Measurements from ENCODE around the gene MVD. TPM values are rescaled to one million over a fixed set of nuclear protein-coding genes. Genes with fewer than 3 reads are reported as not detected.

Gene MVD
- total and polyA plus RNA-seq, 2 of the 13 experiments (the other 11 are each of a cell fraction or from before 2014, with no cell fraction given), result 28.1 to 187 TPM

GRCh38 chr16:88687254-88687576 is 24.3 kb upstream of the MVD start (continued):
- TF ChIP-seq, protein P1, sequence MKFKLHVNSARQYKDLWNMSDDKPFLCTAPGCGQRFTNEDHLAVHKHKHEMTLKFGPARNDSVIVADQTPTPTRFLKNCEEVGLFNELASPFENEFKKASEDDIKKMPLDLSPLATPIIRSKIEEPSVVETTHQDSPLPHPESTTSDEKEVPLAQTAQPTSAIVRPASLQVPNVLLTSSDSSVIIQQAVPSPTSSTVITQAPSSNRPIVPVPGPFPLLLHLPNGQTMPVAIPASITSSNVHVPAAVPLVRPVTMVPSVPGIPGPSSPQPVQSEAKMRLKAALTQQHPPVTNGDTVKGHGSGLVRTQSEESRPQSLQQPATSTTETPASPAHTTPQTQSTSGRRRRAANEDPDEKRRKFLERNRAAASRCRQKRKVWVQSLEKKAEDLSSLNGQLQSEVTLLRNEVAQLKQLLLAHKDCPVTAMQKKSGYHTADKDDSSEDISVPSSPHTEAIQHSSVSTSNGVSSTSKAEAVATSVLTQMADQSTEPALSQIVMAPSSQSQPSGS (CRISPR knock-in tag; IDR thresholded peaks at IDR 0.05), result no peak
- no peak for TF ChIP-seq ZNF512 (CRISPR knock-in tag; IDR thresholded peaks at IDR 0.05)
- 0 out of 2 replicates have a peak, but pooled peaks have one; percentile 30 for TF ChIP-seq SP5 (CRISPR knock-in tag; IDR thresholded peaks at IDR 0.05; ENCODE audit: borderline replicate concordance, low read depth)

DNA sequence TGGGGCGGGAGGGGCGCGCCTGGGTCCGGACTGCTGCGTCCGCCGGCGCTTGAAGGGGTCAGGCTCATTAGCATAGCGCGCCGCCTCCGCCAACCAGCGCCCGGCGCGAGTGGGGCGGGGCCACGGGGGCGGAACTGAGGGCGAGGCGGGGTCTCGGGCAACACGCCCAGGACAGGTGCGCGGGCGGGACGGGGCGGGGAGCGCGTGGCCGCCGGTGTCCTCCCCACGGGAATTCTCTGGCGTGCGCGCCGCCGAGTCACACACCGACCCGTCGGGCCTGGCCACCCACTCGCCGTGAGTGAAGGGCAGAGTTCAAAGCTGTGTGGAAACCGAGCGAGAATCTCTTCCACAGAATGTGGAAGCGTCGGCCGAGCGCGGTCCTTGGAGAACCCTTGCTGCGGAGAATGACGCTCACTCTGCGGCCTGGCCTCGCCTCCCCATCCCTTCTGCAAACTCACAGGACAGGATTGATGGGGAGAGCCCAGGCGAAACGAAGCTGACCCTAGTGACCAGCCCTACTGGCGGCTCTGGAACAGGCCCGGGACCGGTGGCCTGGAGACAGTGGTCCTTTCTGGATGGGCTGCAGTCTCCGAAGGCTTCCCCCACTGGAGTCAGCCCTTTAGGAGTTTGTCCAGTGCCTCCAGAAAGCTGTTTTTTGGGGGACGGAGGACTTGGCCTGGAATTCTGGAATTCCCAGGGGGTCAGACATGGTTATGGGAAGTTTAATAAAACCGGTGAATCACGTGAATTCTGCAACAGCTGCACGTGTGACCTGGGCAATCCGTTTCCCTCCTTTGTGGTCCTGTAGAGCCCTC is 23.8 kb upstream of the MVD start, which contains the start of gene SNAI3:
Gene SNAI3 (minus strand): TSS at position 69 of the 815 bp plus-strand sequence. CDS start 101 bp downstream, outside the sequence.
- in situ Hi-C loops (cut with HindIII; ENCODE audit: extremely low pct_ligation_motif_present, low pct_unique_long_range_greater_than_20kb) (no loop called here), intact Hi-C loops (cut with micrococcal nuclease; ENCODE audit: unreplicated experiment) (no loop called here)
- H3K79me2 ChIP-seq (ENCODE audit: insufficient read depth, low read length), result no peaks in the 10 kb centered on the region
- peak within 1 kb of the TSS; percentile 52 to 76 (median 69) for H3K4me3 ChIP-seq (replicated peaks in 1 of 3; ENCODE audit: insufficient read depth in 1 of 3, low read depth in 2 of 3, low read length in 3 of 3)
- no peaks in the 10 kb centered on the region for H3K36me3 ChIP-seq (replicated peaks in 1 of 2; ENCODE audit: control insufficient read depth in 1 of 2, insufficient read depth in 2 of 2, low read length in 2 of 2)
- no peak within 1 kb of the TSS for H2AFZ ChIP-seq (ENCODE audit: low read length)
- no TSS peak for BruUV-seq (replicated peaks)
- H3K27ac ChIP-seq (ENCODE audit: extremely low read length, insufficient read depth, low read length), result no peak within 1 kb of the TSS
- ATAC-seq (peak; percentile 85), DNase-seq (ENCODE audit: low spot score) (peak; percentile 76), FAIRE-seq (no peak)
- 1% methylated on average over 16 of the region's 65 CpGs for whole genome bisulfite sequencing (ENCODE audit: low lambda C conversion rate)
- peaks cover 23 to 82% of the 10 kb centered on the region in 2 experiments for H3K27me3 ChIP-seq (ENCODE audit: control insufficient read depth in 1 of 2, insufficient read depth in 2 of 2, low read length in 2 of 2)
- peaks cover 48% of the 10 kb centered on the region for H3K4me1 ChIP-seq (ENCODE audit: insufficient read depth, low read length)
- peak within 1 kb of the TSS; percentile 8; the same call in 1 of the 2 replicates for H3K9ac ChIP-seq (ENCODE audit: insufficient read depth, low read depth, low read length)
- no peaks in the 10 kb centered on the region for H3K9me3 ChIP-seq (ENCODE audit: low read length)
- CTCF ChIA-PET (ENCODE audit: low intra/inter-chr PET ratio, low total read pairs), result no interaction called here
- POLR2A ChIA-PET, result interaction anchor here (1.0 to 2.6 kb wide), 6 partner anchors 14 to 28 kb away, joined by 3 to 11 read pairs (median 3); partner anchors contain the start of gene MVD
- peak within 1 kb of the TSS; percentile 91 for H3K4me2 ChIP-seq (ENCODE audit: low read depth, low read length)
- peaks cover 3% of the 10 kb centered on the region; the same call in 1 of the 2 replicates for H4K20me1 ChIP-seq (ENCODE audit: insufficient read depth, low read length)
- TF ChIP-seq AGO1 (IDR thresholded peaks at IDR 0.05; ENCODE audit: low read depth, low read length, poor library complexity, severe bottlenecking), result no peak
- TF ChIP-seq ISL2 (CRISPR knock-in tag; IDR thresholded peaks at IDR 0.05), result no peak
- peak; percentile 91 for TF ChIP-seq IRF9 (CRISPR knock-in tag; IDR thresholded peaks at IDR 0.05; ENCODE audit: borderline replicate concordance)
- TF ChIP-seq ZGPAT (CRISPR knock-in tag; IDR thresholded peaks at IDR 0.05), result peak; percentile 76
- TF ChIP-seq, protein P2, sequence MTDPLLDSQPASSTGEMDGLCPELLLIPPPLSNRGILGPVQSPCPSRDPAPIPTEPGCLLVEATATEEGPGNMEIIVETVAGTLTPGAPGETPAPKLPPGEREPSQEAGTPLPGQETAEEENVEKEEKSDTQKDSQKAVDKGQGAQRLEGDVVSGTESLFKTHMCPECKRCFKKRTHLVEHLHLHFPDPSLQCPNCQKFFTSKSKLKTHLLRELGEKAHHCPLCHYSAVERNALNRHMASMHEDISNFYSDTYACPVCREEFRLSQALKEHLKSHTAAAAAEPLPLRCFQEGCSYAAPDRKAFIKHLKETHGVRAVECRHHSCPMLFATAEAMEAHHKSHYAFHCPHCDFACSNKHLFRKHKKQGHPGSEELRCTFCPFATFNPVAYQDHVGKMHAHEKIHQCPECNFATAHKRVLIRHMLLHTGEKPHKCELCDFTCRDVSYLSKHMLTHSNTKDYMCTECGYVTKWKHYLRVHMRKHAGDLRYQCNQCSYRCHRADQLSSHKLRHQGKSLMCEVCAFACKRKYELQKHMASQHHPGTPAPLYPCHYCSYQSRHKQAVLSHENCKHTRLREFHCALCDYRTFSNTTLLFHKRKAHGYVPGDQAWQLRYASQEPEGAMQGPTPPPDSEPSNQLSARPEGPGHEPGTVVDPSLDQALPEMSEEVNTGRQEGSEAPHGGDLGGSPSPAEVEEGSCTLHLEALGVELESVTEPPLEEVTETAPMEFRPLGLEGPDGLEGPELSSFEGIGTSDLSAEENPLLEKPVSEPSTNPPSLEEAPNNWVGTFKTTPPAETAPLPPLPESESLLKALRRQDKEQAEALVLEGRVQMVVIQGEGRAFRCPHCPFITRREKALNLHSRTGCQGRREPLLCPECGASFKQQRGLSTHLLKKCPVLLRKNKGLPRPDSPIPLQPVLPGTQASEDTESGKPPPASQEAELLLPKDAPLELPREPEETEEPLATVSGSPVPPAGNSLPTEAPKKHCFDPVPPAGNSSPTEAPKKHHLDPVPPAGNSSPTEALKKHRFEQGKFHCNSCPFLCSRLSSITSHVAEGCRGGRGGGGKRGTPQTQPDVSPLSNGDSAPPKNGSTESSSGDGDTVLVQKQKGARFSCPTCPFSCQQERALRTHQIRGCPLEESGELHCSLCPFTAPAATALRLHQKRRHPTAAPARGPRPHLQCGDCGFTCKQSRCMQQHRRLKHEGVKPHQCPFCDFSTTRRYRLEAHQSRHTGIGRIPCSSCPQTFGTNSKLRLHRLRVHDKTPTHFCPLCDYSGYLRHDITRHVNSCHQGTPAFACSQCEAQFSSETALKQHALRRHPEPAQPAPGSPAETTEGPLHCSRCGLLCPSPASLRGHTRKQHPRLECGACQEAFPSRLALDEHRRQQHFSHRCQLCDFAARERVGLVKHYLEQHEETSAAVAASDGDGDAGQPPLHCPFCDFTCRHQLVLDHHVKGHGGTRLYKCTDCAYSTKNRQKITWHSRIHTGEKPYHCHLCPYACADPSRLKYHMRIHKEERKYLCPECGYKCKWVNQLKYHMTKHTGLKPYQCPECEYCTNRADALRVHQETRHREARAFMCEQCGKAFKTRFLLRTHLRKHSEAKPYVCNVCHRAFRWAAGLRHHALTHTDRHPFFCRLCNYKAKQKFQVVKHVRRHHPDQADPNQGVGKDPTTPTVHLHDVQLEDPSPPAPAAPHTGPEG (CRISPR knock-in tag; IDR thresholded peaks at IDR 0.05), result peak; percentile 29; the same call in 1 of the 2 replicates

Measured in HepG2 (cell line).